Left lung (tissue), 10 donors: ENCODE results near the gene LRRC26. TPM values are rescaled to one million over a fixed set of nuclear protein-coding genes. Genes with fewer than 3 reads are reported as not detected.
A peak's percentile ranks its signal among the peaks of the same experiment; 100 is the strongest.

Source experiments
- ATAC-seq: fragments of 200-7000 bp; cut with Tn5 transposase; one replicate; pipeline ENCODE4 v1.9.1; 2020; ENCODE audit warnings: moderate library complexity
- DNase-seq, 4 donors: peaks; one replicate each; pipeline ENCODE4 v3.0.0-alpha.2; 2013 to 2020
- H3K27ac ChIP-seq, 2 donors: fragments of 200-600 bp; sonication (generic) in 1 of 2; one replicate each; pipeline versions ENCODE4 v1.5.0 to v1.8.0; 2020 to 2021
- H3K27me3 ChIP-seq, 2 donors: fragments of 200-600 bp; sonication (generic) in 1 of 2; one replicate each; pipeline versions ENCODE4 v1.5.0 to v1.8.0; 2020 to 2021
- H3K36me3 ChIP-seq, 2 donors: fragments of 200-600 bp; sonication (generic) in 1 of 2; one replicate each; pipeline versions ENCODE4 v1.5.0 to v1.8.0; 2020 to 2021
- H3K4me1 ChIP-seq, 2 donors: fragments of 200-600 bp; one replicate each; pipeline ENCODE4 v1.8.0; 2021
- H3K4me3 ChIP-seq, 2 donors: fragments of 200-600 bp; sonication (generic) in 1 of 2; one replicate each; pipeline versions ENCODE4 v1.5.0 to v1.8.0; 2020 to 2021; ENCODE audit warnings: mild to moderate bottlenecking in 1 of 2
- H3K9me3 ChIP-seq, 2 donors: fragments of 200-600 bp; sonication (generic) in 1 of 2; one replicate each; pipeline versions ENCODE4 v1.5.0 to v1.8.0; 2020 to 2021
- intact Hi-C, 2 donors: fragments of 100-400 bp; cut with DNase I; formaldehyde crosslinking; loops; one replicate each; pipeline versions ENCODE4 v1.11.2 to v1.14.2; 2022
- polyA plus RNA-seq, 6 donors: library from polyadenylated mRNA; unstranded; fragments of 120-200 nt; gene quantifications; one replicate each; pipeline ENCODE4 v1.2.1, GENCODE V29; 2013; ENCODE audit not compliant: insufficient read length in 6 of 6
- total RNA-seq, 2 donors: library from RNA; stranded (reverse); fragmentation: NEBNext Ultra II Directional; extraction: Animal tissue kit (Norgen Biotek cat#: 25700); gene quantifications; one replicate each; pipeline ENCODE4 v1.2.1, GENCODE V29; 2021
- TF ChIP-seq, protein P1 (sequence below), 2 donors: fragments of 200-600 bp; sonication (generic) in 1 of 2; IDR thresholded peaks; one replicate each; pipeline versions ENCODE4 v1.5.0 to v1.8.0; 2021; ENCODE audit warnings: antibody characterized with exemption in 2 of 2
- donor health status: DM: no; HTN: yes; CAD: no.
- donor health status: DM: no; HTN: no; CAD: no.

Gene LRRC26
- total and polyA plus RNA-seq, 8 donors, result 0.23 to 0.63 (median 0.40) TPM; not detected in 4

DNA sequence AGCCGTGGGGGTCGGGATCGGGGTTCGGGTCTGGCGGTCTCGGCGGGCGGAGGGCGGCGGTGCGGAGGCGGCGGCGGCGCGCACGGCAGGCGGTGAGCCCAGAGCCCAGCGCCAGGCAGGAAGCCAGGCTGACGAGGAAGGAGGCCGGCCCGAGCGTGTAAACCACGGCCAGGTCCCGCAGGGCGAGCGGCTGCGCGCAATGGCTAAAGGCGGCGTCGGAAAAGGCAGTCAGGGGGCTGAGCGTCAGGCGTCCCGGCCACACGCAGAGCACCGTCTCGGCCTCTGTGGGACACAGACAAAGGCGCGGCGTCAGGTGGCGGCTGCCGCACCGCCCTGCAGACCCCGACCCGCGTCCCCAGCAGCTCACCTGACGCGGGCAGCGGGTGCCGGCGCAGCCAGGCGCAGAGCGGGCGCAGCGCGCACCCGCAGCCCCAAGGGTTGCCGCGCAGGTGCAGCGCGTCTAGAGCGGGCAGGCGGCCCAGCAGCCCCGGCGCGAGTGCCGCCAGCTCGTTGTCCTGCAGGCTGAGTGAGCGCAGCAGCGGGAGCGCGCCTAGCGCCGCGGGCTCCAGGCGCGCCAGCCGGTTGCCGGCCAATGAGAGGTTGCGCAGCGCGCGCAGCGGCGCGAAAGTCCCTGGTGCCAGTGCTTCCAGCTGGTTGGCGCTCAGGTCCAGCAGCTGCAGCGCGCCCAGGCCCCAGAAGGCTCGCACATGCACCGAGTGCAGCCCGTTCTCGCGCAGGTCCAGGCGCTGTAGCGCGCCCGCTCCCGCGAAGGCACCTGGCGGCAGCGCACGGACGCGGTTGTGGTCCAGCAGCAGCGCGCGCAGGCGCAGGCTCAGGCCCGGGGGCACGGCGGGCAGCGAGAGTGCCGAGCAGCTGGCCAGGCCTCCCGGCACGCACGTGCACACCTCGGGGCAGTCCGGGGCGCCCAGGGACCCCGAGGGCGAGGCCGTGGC is 671 bp downstream of the LRRC26 start:
- Histone ChIP-seq H3K4me3 (peak overlapping the region; percentile 13 to 29), H3K27me3 (peaks cover 65 to 100% of the 10 kb centered on the region in 2 donors), H3K9me3 (no peaks in the 10 kb centered on the region), H3K36me3 (no peaks in the 10 kb centered on the region), H3K4me1 (peaks cover 8 to 22% of the 10 kb centered on the region in 2 donors), H3K27ac (no peak overlapping the region)
- DNase-seq (peak in 2 of 4 donors; percentile 35 to 57), ATAC-seq (peak; percentile 61)
- intact Hi-C loops, result no loop called here
- TF ChIP-seq, protein P1, sequence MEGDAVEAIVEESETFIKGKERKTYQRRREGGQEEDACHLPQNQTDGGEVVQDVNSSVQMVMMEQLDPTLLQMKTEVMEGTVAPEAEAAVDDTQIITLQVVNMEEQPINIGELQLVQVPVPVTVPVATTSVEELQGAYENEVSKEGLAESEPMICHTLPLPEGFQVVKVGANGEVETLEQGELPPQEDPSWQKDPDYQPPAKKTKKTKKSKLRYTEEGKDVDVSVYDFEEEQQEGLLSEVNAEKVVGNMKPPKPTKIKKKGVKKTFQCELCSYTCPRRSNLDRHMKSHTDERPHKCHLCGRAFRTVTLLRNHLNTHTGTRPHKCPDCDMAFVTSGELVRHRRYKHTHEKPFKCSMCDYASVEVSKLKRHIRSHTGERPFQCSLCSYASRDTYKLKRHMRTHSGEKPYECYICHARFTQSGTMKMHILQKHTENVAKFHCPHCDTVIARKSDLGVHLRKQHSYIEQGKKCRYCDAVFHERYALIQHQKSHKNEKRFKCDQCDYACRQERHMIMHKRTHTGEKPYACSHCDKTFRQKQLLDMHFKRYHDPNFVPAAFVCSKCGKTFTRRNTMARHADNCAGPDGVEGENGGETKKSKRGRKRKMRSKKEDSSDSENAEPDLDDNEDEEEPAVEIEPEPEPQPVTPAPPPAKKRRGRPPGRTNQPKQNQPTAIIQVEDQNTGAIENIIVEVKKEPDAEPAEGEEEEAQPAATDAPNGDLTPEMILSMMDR (IDR thresholded peaks at IDR 0.05), result no peak

DNA sequence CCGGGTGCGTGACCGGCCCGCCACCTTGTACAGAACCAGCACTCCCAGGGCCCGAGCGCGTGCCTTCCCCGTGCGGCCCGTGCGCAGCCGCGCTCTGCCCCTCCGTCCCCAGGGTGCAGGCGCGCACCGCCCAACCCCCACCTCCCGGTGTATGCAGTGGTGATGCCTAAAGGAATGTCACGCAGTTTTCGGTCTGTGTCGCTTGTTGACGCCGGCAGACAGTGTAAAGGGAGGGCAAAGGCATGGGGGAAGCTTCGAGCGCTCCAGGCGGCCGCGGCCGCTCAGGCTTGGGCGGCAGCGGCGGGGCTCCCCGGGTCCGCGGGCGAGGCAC is 1.3 kb downstream of the LRRC26 start:
- Histone ChIP-seq H3K4me1 (peaks cover 8 to 23% of the 10 kb centered on the region in 2 donors), H3K27ac (no peak overlapping the region), H3K27me3 (peaks cover 72 to 100% of the 10 kb centered on the region in 2 donors), H3K4me3 (no peak overlapping the region), H3K36me3 (no peaks in the 10 kb centered on the region), H3K9me3 (no peaks in the 10 kb centered on the region)
- intact Hi-C loops, result no loop called here
- TF ChIP-seq, protein P1 (IDR thresholded peaks at IDR 0.05), result no peak
- ATAC-seq (peak; percentile 17), DNase-seq (no peak)

- TF ChIP-seq, protein P1 (IDR thresholded peaks at IDR 0.05), result no peak
- Histone ChIP-seq H3K36me3 (no peaks in the 10 kb centered on the region), H3K27me3 (peaks cover 78 to 100% of the 10 kb centered on the region in 2 donors), H3K9me3 (no peaks in the 10 kb centered on the region), H3K4me3 (no peak overlapping the region), H3K4me1 (peaks cover 11 to 29% of the 10 kb centered on the region in 2 donors), H3K27ac (no peak overlapping the region)
- DNase-seq, result peak in 1 of 4 donors; percentile 35
- intact Hi-C loops, result no loop called here
- ATAC-seq, result peak; percentile 36
These were observed 1.9 kb downstream of the LRRC26 start for GRCh38 chr9:137167747-137168572.

DNA sequence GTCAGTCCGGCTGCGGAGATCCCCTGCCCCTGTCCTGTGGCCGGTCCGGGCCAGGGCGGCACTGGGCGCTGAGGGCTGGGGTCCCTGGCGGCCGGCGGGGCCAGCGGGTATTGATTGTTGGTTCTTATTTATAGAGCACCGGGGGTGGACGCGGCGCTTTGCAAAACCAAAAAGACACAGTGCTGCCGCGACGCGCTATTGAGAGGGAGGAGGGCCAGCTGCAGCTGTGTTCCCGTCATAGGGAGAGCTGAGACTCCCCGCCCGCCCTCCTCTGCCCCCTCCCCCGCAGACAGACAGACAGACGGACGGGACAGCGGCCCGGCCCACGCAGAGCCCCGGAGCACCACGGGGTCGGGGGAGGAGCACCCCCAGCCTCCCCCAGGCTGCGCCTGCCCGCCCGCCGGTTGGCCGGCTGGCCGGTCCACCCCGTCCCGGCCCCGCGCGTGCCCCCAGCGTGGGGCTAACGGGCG is 2.5 kb downstream of the LRRC26 start:
- H3K27ac ChIP-seq, result no peak overlapping the region
- intact Hi-C loops, result no loop called here
- DNase-seq (no peak), ATAC-seq (no peak)
- H3K36me3 ChIP-seq, result no peaks in the 10 kb centered on the region
- no peak overlapping the region for H3K4me3 ChIP-seq
- H3K4me1 ChIP-seq, result peaks cover 14 to 36% of the 10 kb centered on the region in 2 donors
- peaks cover 84 to 100% of the 10 kb centered on the region in 2 donors for H3K27me3 ChIP-seq
- H3K9me3 ChIP-seq, result no peaks in the 10 kb centered on the region
- TF ChIP-seq, protein P1 (IDR thresholded peaks at IDR 0.05), result no peak
